NCI-H774 (cell line): ENCODE measurements around the gene VANGL2.

Source experiments
- DNase-seq: peaks from one replicate; lab custom pipeline; 2025; lab: John Stamatoyannopoulos, UW

The VANGL2 gene

GRCh38 chr1:160427625-160428024 lies 27.3 kb downstream of the VANGL2 start:
- DNase-seq, result no peak

GRCh38 chr1:160428053-160428452 lies 27.7 kb downstream of the VANGL2 start:
- DNase-seq, result no peak

GRCh38 chr1:160428655-160429054 lies 28.3 kb downstream of the VANGL2 start:
- no peak for DNase-seq

GRCh38 chr1:160429125-160429561 lies 28.8 kb downstream of the VANGL2 start:
- no peak for DNase-seq

- no peak for DNase-seq
Measured at GRCh38 chr1:160429702-160430535, 29.6 kb downstream of the VANGL2 start.

GRCh38 chr1:160431006-160431405 lies 30.6 kb downstream of the VANGL2 start:
- DNase-seq, result no peak

- no peak for DNase-seq
Measured at GRCh38 chr1:160431571-160431970, 31.2 kb downstream of the VANGL2 start.

GRCh38 chr1:160432371-160432786 lies 32.0 kb downstream of the VANGL2 start:
- DNase-seq, result no peak

- no peak for DNase-seq
Measured at GRCh38 chr1:160436966-160437365, 36.6 kb downstream of the VANGL2 start.

GRCh38 chr1:160437432-160438316 lies 37.3 kb downstream of the VANGL2 start:
- no peak for DNase-seq

GRCh38 chr1:160438317-160438918 lies 38.1 kb downstream of the VANGL2 start:
- no peak for DNase-seq

- no peak for DNase-seq
Measured at GRCh38 chr1:160438935-160439334, 38.6 kb downstream of the VANGL2 start.

GRCh38 chr1:160439718-160440117 lies 39.4 kb downstream of the VANGL2 start:
- DNase-seq, result no peak

GRCh38 chr1:160446945-160447600 lies 46.7 kb downstream of the VANGL2 start:
- no peak for DNase-seq

- DNase-seq, result no peak
Measured at GRCh38 chr1:160449494-160449893, 49.1 kb downstream of the VANGL2 start.

GRCh38 chr1:160451119-160451858 lies 50.9 kb downstream of the VANGL2 start:
- no peak for DNase-seq

- DNase-seq, result no peak
Measured at GRCh38 chr1:160451859-160452232, 51.5 kb downstream of the VANGL2 start.

- no peak for DNase-seq
Measured at GRCh38 chr1:160453443-160453842, 53.1 kb downstream of the VANGL2 start.

- DNase-seq, result no peak
Measured at GRCh38 chr1:160454371-160455152, 54.2 kb downstream of the VANGL2 start.

GRCh38 chr1:160455153-160455517 lies 54.8 kb downstream of the VANGL2 start:
- no peak for DNase-seq

- DNase-seq, result no peak
Measured at GRCh38 chr1:160459056-160459455, 58.7 kb downstream of the VANGL2 start.
